ENCODE results near the gene DENND1A.

- TF ChIP-seq CTCF (IDR thresholded peaks at IDR 0.05) (no peak), POLR2A (IDR thresholded peaks at IDR 0.05) (no peak)
These were observed 137.4 kb downstream of the DENND1A start for GRCh38 chr9:123792501-123792900.

Data from right lobe of liver (tissue), 4 donors.